ENCODE results near the gene CHEK1.

The CHEK1 gene

DNA sequence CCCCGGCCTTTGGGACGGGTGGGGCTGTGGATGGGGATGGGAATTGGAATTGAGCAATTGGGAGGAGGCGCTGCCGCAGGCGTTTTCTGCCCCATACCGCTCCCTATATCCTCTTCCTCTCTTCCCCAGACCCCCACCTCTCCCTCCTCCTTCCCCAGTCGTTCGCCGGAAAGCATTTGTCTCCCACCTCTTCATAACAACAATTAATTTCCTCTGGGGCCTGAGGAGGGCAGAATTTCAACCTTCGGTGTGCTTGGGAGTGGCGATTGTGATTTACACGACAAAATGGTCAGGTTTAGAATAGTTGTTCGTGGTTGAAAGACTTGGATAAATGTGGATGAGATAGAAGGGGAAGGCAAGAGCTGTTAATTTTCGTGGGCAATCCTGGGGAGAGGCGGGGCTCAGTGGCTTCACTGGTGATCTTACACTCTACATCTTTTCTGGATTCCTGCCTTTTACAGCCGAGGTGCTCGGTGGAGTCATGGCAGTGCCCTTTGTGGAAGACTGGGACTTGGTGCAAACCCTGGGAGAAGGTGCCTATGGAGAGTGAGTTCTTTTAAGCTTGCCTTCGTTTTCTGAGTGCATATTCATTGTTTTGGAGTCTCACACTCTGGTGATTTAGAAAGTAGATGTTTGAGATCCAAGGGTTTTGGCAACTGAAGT is 1.5 kb downstream of the CHEK1 start:
- peak; percentile 45 for DNase-seq (ENCODE audit: low read depth)

- DNase-seq (ENCODE audit: low read depth), result no peak
Measured at GRCh38 chr11:125627236-125627910, 2.4 kb downstream of the CHEK1 start.

- no peak for DNase-seq (ENCODE audit: low read depth)
Measured at GRCh38 chr11:125637840-125638239, 12.9 kb downstream of the CHEK1 start.

DNA sequence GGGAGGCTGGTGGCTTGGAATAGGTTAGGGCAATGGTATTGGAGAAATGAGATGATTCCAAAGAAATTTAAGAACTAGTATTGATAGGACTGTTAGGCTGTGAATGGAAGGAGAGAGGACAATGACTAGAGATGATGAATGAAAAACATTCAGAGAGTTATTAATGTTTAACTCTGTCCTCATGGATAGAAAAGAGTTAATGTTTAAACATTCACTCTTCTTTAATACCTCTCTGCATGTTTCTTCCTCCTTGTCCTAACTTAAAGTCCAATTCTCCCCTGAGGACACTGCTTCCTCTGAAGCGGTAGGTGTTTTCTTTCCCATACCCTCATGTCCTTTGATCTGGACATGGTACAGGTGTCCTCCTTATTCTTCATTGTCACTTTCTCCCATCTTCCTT is 13.4 kb downstream of the CHEK1 start:
- DNase-seq (ENCODE audit: low read depth), result no peak

- DNase-seq (ENCODE audit: low read depth), result no peak
Measured at GRCh38 chr11:125645871-125646270, 20.9 kb downstream of the CHEK1 start.

DNA sequence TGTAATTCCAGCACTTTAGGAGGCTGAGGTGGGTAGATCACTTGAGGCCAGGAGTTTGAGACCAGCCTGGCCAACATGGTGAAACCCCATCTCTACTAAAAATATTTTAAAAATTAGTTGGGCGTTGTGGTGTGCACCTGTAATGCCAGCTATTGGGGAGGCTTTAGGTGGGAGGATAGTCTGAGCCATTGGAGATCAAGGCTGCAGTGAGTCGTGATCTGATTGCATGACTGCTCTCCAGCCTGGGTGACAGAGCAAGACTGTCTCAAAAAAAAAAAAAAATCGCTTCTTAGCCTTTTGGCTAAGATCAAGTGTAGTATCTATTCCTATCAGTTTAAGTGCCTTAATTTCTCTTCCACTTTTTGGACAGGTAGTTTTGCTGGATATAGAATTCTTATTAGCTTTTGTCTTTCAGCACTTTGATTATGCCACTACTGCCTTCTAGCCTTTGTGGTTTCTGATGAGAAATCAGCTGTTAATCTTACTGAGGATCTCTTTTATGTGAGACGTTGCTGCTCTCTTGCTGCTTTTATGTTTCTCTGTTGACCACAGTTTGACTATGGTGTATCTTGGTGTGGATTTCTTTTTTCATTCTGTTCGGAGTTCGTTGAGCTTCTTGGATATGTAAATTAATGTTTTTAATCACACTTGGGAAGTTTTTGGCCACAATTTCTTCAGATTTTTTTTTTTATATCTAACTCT is 24.7 kb downstream of the CHEK1 start:
- no peak for DNase-seq (ENCODE audit: low read depth)

DNA sequence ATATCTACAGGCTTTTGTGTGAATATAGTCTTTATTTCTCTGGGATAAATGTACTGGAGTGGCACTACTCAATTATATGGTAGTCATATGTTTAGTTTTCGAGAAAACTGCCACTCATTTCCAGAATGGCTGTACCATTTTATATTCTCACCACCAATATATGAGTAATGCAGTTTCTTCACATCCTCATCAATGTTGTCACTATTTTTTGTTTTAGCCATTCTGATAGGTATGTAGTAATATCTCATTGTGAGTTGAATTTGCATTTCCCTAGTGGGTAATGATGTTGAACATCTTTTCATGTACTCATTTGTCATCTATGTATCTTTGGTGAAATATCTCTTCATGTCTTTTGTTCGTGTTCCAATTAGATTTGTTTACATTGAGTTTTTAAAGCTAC is 37.7 kb downstream of the CHEK1 start:
- no peak for DNase-seq (ENCODE audit: low read depth)

GRCh38 chr11:125663910-125664309 is 38.9 kb downstream of the CHEK1 start:
- no peak for DNase-seq (ENCODE audit: low read depth)

DNA sequence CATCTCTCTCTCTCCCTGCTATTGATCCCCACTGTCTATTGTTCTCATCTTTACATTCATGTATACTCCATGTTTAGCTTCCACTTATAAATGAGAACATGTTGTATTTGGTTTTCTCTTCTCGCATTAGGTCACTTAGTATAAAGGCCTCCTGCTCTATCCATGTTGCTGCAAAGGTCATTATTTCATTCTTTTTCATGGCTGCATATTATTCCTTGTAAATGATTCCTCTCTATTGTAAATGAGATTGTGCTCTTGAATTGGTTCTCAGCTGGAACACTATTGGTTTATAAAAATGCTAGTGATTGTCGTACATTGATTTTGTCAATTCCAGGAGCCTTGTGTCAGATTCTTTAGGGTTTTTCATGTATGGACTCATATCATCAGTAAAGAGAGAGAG is 42.2 kb downstream of the CHEK1 start:
- no peak for DNase-seq (ENCODE audit: low read depth)

- DNase-seq (ENCODE audit: low read depth), result no peak
Measured at GRCh38 chr11:125670172-125670571, 45.2 kb downstream of the CHEK1 start.

- DNase-seq (ENCODE audit: low read depth), result no peak
Measured at GRCh38 chr11:125671561-125671960, 46.6 kb downstream of the CHEK1 start.

DNA sequence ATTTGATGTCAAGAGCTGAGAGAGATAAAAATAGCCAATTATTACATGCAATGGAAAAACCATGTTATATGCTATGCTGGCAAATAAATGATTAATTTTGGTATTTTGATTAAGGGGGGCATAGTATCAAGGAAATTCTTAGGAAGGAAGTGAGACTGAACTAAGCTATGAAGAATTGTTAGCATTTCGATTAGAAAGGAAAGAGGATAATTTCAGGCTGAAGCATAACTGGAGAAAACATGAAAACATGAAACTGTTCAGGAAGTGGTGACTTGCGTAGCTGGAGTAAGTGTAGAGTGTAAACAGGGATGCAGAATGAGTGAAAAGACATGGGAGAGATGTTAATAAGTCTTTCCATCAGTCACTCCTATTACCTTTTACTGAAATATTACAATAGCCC is 49.2 kb downstream of the CHEK1 start:
- DNase-seq (ENCODE audit: low read depth), result no peak

DNA sequence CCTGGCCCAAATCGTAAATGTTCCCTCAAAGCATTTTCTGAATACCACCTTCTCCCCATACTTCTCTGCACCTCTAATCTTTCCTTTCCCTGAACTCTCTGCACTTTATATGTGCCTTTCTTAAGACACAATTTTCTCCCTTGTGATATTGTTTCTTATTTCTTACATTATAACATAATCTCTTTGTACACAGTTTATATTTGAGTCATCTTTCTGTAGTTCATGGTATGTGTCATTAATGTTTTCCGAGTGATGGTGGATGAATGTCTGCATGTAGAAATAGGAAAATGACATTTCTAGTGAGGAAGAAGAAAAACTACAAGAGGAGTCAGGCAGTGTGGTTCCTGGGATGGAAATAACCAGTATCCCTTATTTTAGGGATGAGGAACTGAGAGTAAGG is 50.2 kb downstream of the CHEK1 start:
- no peak for DNase-seq (ENCODE audit: low read depth)

DNA sequence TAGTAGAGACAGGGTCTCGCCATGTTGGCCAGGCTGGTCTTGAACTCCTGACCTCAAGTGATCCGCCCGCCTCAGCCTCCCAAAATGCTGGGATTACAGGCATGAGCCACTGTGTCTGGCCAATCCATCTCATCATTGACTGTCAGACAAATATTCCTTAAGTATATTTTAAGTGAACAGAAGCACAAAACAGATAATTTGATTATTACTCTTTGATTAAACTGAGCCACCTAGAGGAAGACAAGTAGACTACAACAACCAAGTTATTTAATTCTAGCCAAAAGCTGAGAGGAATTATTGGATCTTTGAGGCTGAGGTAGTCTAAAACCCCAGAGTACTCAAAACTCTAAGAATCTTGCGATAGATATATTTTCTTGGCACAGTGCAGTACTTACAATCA is 54.4 kb downstream of the CHEK1 start:
- no peak for DNase-seq (ENCODE audit: low read depth)

DNA sequence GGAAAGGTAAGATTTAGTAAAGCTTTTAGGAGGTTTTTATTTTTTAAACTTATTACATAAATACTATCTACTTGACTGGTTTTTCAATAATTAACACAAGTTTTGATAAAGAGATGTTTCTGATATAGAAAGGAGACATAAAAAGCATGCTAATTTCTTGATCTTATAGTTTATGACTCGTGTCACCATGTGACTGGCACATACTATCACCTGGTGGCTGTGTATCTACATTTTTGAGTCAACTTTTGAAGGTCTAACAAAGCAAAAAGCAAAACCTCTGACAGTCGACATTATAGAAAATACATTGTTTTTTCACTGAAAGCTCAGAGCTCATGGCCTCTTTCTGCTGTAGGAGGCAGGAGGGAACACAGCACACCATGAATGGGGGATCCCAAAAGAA is 54.9 kb downstream of the CHEK1 start:
- no peak for DNase-seq (ENCODE audit: low read depth)

GRCh38 chr11:125680747-125681146 is 55.8 kb downstream of the CHEK1 start, which contains the start of gene ACRV1:
ACRV1 (minus strand) TSS chr11:125680847; CDS start chr11:125680780, 67 bp downstream.
- no peak for DNase-seq (ENCODE audit: low read depth)

DNA sequence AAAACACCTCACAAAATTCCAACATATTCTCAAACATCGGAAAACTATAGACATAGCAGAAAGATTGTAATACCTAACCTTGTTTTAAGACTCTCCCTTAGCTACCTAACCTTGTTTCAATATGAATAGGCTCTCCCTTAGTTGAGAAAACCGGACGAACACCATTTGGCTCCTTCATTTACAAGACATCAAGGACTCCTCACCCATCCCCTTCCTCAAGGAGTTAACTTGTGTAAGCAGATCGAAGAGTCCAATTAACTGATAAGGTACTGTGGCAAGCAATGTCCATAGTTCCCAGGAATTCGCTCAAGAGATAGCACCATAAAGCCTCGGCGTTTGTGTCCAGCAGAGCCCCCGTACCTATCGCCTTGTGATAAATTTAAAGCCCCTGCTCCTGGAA is 60.3 kb downstream of the CHEK1 start:
- no peak for DNase-seq (ENCODE audit: low read depth)

GRCh38 chr11:125688066-125688465 is 63.1 kb downstream of the CHEK1 start:
- no peak for DNase-seq (ENCODE audit: low read depth)

DNA sequence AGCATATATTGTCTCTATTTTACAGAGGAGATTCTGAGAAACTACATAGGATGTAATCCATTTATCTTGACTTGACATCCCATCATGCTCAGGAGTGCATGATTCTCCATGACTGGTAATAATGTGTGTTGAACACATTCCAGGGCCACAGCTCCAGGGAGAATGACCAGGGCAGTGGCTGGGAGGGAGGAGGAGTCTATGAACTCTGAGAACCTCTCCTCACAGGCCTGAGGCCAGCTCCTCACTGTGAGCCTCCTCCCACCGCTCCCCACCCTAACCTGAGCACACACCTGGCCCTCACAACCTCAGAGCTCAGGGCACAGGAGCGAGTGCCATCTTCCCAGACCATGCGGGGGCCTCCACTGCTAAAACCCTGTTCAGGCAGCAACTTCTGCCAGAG is 63.7 kb downstream of the CHEK1 start:
- DNase-seq (ENCODE audit: low read depth), result no peak

DNA sequence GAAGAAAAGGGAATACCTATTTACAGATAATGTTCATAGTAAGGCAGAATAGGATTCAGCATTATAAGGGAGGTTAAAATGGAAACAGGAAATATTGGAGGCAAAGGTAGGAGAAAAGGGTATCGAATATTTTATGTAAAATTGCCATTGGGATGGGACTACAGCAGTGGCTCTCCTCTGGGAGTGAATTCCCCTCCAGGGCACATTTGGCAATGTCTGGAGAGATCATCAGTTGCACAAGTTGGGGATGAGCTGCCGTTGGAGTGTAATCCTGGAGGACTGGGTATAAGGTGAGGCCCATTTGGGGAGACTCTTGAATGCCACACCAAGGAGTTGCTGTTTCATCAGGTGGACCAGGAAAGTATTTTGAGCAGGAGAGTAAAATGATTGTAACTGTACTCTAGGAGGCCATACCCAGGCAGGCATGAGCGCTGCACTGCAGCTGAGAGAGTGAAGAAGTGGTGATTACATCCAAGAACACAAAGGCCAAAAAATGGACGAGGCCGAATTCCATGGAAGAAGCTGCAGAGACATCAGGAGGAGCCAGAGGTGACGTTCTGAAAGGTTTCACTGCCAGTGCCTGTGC is 64.4 kb downstream of the CHEK1 start:
- no peak for DNase-seq (ENCODE audit: low read depth)

DNA sequence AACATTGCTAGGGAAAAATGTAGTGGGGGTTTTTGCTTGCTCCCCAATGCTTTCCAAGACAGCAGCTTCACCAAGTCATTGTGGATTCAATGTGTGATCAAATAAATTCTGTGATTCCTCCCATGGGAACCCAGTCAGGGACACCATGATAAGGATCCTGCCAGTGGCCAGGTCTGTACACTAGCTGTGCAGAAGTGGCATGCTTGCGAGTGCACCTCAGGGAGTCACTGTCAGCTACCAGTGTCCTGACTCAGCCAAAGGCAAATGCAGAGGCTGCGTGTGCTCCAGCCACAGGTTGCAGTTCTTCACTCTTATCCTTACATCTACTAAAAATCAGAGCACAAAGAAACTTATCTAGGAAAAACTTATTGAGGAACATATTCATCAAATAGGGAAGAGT is 65.0 kb downstream of the CHEK1 start:
- no peak for DNase-seq (ENCODE audit: low read depth)

GRCh38 chr11:125692887-125693286 is 67.9 kb downstream of the CHEK1 start:
- DNase-seq (ENCODE audit: low read depth), result no peak

GRCh38 chr11:125694951-125695350 is 70.0 kb downstream of the CHEK1 start:
- DNase-seq (ENCODE audit: low read depth), result no peak

Data from HS-27A (cell line).